ENCODE data around the gene TCEANC2. TPM values are rescaled to one million over a fixed set of nuclear protein-coding genes. Genes with fewer than 3 reads are reported as not detected.
"Not testable (repeated sequence)": the region's sequence is repeated elsewhere in the genome, so short reads cannot be mapped to it uniquely, and the experiment has no call there.

Gene TCEANC2
- total RNA-seq, 1 donor, result 2.5 TPM

DNA sequence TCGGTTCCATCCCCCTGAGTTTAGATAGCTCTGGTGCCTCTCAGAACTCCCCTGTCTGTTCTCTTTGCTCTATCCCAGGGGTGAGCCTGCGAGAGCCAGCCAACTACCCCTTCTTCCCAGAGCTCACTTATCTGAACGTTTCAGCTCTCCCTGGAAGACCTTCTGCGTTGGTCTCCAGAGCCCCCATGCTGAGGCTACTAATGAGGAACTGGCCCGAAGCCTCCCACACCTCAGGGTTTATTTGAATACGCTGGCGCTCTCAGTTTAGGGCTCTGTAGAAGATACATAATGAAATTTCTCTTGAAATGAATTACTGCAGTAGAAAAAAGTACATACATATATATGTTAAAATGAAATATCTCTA, 43.5 kb downstream of the TCEANC2 start:
- no peaks in the 10 kb centered on the region for H3K36me3 ChIP-seq (ENCODE audit: insufficient read depth, low read length)
- H3K27ac ChIP-seq (ENCODE audit: low read depth, low read length), result no peak overlapping the region
- no peak for DNase-seq (ENCODE audit: insufficient read length, low spot score, missing footprints)
- no peak overlapping the region for H2AFZ ChIP-seq (ENCODE audit: low read length)
- TF ChIP-seq, protein P1, sequence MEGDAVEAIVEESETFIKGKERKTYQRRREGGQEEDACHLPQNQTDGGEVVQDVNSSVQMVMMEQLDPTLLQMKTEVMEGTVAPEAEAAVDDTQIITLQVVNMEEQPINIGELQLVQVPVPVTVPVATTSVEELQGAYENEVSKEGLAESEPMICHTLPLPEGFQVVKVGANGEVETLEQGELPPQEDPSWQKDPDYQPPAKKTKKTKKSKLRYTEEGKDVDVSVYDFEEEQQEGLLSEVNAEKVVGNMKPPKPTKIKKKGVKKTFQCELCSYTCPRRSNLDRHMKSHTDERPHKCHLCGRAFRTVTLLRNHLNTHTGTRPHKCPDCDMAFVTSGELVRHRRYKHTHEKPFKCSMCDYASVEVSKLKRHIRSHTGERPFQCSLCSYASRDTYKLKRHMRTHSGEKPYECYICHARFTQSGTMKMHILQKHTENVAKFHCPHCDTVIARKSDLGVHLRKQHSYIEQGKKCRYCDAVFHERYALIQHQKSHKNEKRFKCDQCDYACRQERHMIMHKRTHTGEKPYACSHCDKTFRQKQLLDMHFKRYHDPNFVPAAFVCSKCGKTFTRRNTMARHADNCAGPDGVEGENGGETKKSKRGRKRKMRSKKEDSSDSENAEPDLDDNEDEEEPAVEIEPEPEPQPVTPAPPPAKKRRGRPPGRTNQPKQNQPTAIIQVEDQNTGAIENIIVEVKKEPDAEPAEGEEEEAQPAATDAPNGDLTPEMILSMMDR (IDR thresholded peaks at IDR 0.05; ENCODE audit: extremely low read depth, low read depth, low read length), result no peak
- H4K20me1 ChIP-seq (ENCODE audit: insufficient read depth, low read length), result no peaks in the 10 kb centered on the region
- H3K9me3 ChIP-seq (ENCODE audit: low read depth, low read length), result no peaks in the 10 kb centered on the region
- no peak overlapping the region for H3K4me2 ChIP-seq (ENCODE audit: insufficient read depth, low read length)
- H3K27me3 ChIP-seq (ENCODE audit: insufficient read depth, low read length), result no peaks in the 10 kb centered on the region
- no peak overlapping the region for H3K4me3 ChIP-seq (ENCODE audit: insufficient read depth, low read length)
- no peaks in the 10 kb centered on the region for H3K4me1 ChIP-seq (ENCODE audit: insufficient read depth, low read length)
- no peaks in the 10 kb centered on the region for H3K79me2 ChIP-seq (ENCODE audit: insufficient read depth, low read length)

DNA sequence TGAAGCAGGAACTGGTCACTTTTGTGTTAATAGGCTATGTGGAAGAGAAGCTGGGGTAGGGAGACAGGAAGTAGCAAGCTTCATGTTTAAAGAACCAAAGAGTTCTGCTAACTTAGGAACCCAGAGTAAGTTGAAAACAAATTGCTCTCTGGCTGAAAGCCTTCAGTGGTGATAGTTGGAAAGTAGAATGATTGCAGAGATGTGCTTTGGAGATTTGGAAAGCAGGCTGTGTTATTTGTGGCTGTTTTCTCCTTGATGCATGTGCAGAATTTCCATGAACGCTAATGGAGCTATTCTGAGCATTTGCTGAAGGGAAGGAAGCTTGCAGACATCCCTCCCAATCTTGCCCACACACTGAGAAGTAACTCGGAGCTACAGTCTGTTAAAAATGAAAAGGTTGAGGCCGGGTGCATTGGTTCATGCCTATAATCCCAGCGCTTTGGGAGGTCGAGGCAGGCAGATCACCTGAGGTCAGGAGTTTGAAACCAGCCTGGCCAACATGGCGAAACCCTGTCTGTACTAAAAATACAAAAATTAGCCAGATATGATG, 45.7 kb downstream of the TCEANC2 start:
- H3K4me3 ChIP-seq (ENCODE audit: insufficient read depth, low read length), result no peak overlapping the region
- TF ChIP-seq, protein P1 (IDR thresholded peaks at IDR 0.05; ENCODE audit: extremely low read depth, low read depth, low read length), result no peak

DNA sequence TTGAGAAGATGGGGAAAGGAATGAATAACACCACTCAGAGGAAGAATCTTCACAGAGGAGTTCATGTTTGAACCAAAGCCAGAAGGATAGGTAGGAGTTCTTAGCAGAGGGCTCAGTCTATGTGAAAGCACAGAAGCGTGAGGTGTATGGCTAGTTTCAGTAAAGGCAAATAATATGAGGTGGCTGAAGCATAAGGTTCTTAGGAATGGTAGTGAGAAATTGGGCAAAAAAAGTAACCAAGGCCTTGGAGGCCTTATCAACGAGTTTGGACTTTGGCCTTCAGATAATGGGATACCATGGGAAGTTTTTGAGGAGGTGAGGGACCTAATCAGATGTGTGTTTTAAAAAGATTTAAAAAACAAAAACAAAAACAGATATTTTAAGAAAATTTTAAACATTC, 47.1 kb downstream of the TCEANC2 start:
- Histone ChIP-seq H3K79me2 (ENCODE audit: insufficient read depth, low read length) (no peaks in the 10 kb centered on the region), H3K9me3 (ENCODE audit: low read depth, low read length) (no peaks in the 10 kb centered on the region), H3K4me2 (ENCODE audit: insufficient read depth, low read length) (no peak overlapping the region), H3K4me3 (ENCODE audit: insufficient read depth, low read length) (no peak overlapping the region), H4K20me1 (ENCODE audit: insufficient read depth, low read length) (no peaks in the 10 kb centered on the region), H3K27ac (ENCODE audit: low read depth, low read length) (no peak overlapping the region), H3K27me3 (ENCODE audit: insufficient read depth, low read length) (no peaks in the 10 kb centered on the region), H3K4me1 (ENCODE audit: insufficient read depth, low read length) (no peaks in the 10 kb centered on the region), H3K36me3 (ENCODE audit: insufficient read depth, low read length) (no peaks in the 10 kb centered on the region), H2AFZ (ENCODE audit: low read length) (no peak overlapping the region)
- TF ChIP-seq, protein P1 (IDR thresholded peaks at IDR 0.05; ENCODE audit: extremely low read depth, low read depth, low read length), result no peak
- DNase-seq (ENCODE audit: insufficient read length, low spot score, missing footprints), result no peak

More for the DNA sequence above, 45.7 kb downstream of the TCEANC2 start:
- Histone ChIP-seq H3K4me2 (ENCODE audit: insufficient read depth, low read length) (no peak overlapping the region), H3K79me2 (ENCODE audit: insufficient read depth, low read length) (no peaks in the 10 kb centered on the region), H3K9me3 (ENCODE audit: low read depth, low read length) (no peaks in the 10 kb centered on the region), H2AFZ (ENCODE audit: low read length) (no peak overlapping the region), H3K27me3 (ENCODE audit: insufficient read depth, low read length) (no peaks in the 10 kb centered on the region), H3K36me3 (ENCODE audit: insufficient read depth, low read length) (no peaks in the 10 kb centered on the region), H4K20me1 (ENCODE audit: insufficient read depth, low read length) (no peaks in the 10 kb centered on the region), H3K27ac (ENCODE audit: low read depth, low read length) (no peak overlapping the region), H3K4me1 (ENCODE audit: insufficient read depth, low read length) (no peaks in the 10 kb centered on the region)
- DNase-seq (ENCODE audit: insufficient read length, low spot score, missing footprints), result no peak

DNA sequence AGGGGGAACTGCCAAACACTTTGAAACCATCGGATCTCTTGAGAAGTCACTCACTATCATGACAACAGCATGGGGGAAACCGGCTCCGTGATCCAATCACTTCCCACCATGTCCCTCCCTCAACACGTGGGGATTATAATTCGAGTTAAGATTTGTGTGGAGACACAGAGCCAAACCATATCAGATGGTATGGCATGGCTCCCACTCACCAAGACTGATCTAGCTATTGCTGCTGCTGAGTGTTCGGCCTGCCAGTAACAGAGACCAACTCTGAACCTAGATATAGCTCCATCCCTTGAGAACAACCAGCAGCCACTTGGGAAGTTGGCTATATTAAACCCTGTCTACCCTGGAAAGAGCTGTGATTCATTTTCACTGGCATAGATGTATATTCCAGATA, 50.0 kb downstream of the TCEANC2 start:
- no peaks in the 10 kb centered on the region for H3K36me3 ChIP-seq (ENCODE audit: insufficient read depth, low read length)
- H3K4me2 ChIP-seq (ENCODE audit: insufficient read depth, low read length), result no peak overlapping the region
- no peaks in the 10 kb centered on the region for H3K79me2 ChIP-seq (ENCODE audit: insufficient read depth, low read length)
- no peaks in the 10 kb centered on the region for H3K9me3 ChIP-seq (ENCODE audit: low read depth, low read length)
- H3K4me3 ChIP-seq (ENCODE audit: insufficient read depth, low read length), result no peak overlapping the region
- no peak overlapping the region for H2AFZ ChIP-seq (ENCODE audit: low read length)
- no peaks in the 10 kb centered on the region for H3K4me1 ChIP-seq (ENCODE audit: insufficient read depth, low read length)
- no peak overlapping the region for H3K27ac ChIP-seq (ENCODE audit: low read depth, low read length)
- no peaks in the 10 kb centered on the region for H4K20me1 ChIP-seq (ENCODE audit: insufficient read depth, low read length)
- TF ChIP-seq, protein P1 (IDR thresholded peaks at IDR 0.05; ENCODE audit: extremely low read depth, low read depth, low read length), result no peak
- no peak for DNase-seq (ENCODE audit: insufficient read length, low spot score, missing footprints)
- H3K27me3 ChIP-seq (ENCODE audit: insufficient read depth, low read length), result no peaks in the 10 kb centered on the region

DNA sequence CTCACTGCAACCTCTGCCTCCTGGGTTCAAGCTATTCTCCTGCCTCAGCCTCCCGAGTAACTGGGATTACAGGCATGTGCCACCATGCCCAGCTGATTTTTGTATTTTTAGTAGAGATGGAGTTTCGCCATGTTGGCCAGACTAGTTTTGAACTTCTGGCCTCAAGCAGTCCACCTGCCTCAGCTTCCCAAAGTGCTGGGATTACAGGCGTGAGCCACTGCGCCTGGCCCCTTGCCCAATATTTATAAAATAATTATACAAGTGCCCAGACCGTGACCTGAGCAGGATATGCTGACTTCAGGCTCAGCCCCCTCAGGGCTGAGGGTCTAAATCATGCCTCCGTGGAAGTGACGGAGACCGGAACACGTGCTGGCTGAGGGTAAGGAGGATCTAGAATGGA, 51.2 kb downstream of the TCEANC2 start:
- H4K20me1 ChIP-seq (ENCODE audit: insufficient read depth, low read length); H3K4me2 ChIP-seq (ENCODE audit: insufficient read depth, low read length); DNase-seq (ENCODE audit: insufficient read length, low spot score, missing footprints); H3K36me3 ChIP-seq (ENCODE audit: insufficient read depth, low read length); H2AFZ ChIP-seq (ENCODE audit: low read length); H3K4me1 ChIP-seq (ENCODE audit: insufficient read depth, low read length); H3K9me3 ChIP-seq (ENCODE audit: low read depth, low read length); H3K27ac ChIP-seq (ENCODE audit: low read depth, low read length); H3K79me2 ChIP-seq (ENCODE audit: insufficient read depth, low read length); H3K4me3 ChIP-seq (ENCODE audit: insufficient read depth, low read length); H3K27me3 ChIP-seq (ENCODE audit: insufficient read depth, low read length): not testable (repeated sequence)

All from osteoblast (primary cell).